ENCODE measurements around the gene PCDHGA2.
"Not testable (repeated sequence)": the region's sequence is repeated elsewhere in the genome, so short reads cannot be mapped to it uniquely, and the experiment has no call there.

Gene PCDHGA2

GRCh38 chr5:141382469-141383294, 44.1 kb downstream of the PCDHGA2 start, which contains the start of gene PCDHGA7:
TSS of gene PCDHGA7 (plus strand) at chr5:141382742. CDS start at chr5:141382900, 158 bp downstream.
- no peak for DNase-seq (ENCODE audit: low read depth in 2 of 2, low spot score in 1 of 2)

- no peak for DNase-seq (ENCODE audit: low read depth in 2 of 2, low spot score in 1 of 2)
Measured at GRCh38 chr5:141383345-141383744, 44.8 kb downstream of the PCDHGA2 start.

- DNase-seq (ENCODE audit: low read depth in 2 of 2, low spot score in 1 of 2) = no peak
Measured at GRCh38 chr5:141384471-141385267, 46.1 kb downstream of the PCDHGA2 start.

- DNase-seq (ENCODE audit: low read depth in 2 of 2, low spot score in 1 of 2) = not testable (repeated sequence)
Measured at GRCh38 chr5:141387557-141388311, 49.2 kb downstream of the PCDHGA2 start, which contains the start of gene PCDHGB4. TSS of gene PCDHGB4 (plus strand) at chr5:141387698. CDS start at chr5:141387885, 187 bp downstream.

GRCh38 chr5:141388661-141389060, 50.1 kb downstream of the PCDHGA2 start:
- no peak for DNase-seq (ENCODE audit: low read depth in 2 of 2, low spot score in 1 of 2)

- no peak for DNase-seq (ENCODE audit: low read depth in 2 of 2, low spot score in 1 of 2)
Measured at GRCh38 chr5:141389153-141390042, 50.8 kb downstream of the PCDHGA2 start.

GRCh38 chr5:141392429-141393198, 54.1 kb downstream of the PCDHGA2 start, which contains the start of gene PCDHGA8:
TSS of gene PCDHGA8 (plus strand) at chr5:141392633. CDS start at chr5:141392814, 181 bp downstream.
- DNase-seq (ENCODE audit: low read depth in 2 of 2, low spot score in 1 of 2) = no peak

Data from stimulated activated CD8-positive, alpha-beta memory T cell treated with anti-CD3 and anti-CD28 coated beads, Interleukin-4, amount 100 ng/mL, for 4 hours (primary cell).